ENCODE data around the gene TROAP.

DNA sequence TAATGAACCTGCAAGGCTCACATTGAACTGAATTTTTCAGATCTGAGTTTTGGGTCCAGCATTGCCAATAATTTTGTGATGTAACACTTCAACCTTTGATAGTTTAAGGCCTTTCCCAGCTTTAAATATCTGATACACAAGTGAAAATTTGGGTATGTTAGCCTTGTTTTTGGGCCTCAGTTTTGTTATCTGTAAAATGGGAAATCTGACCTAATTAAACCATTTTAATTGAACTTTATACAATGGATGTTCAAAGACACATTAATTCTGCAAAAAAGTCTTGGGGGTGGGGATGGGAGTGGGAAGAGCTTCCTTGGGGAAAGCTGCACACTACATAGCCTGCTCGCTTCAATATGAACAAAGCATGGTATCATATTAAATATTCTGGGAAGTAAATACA, 39.0 kb downstream of the TROAP start:
- TF ChIP-seq POLR2A (IDR thresholded peaks at IDR 0.05; ENCODE audit: low read length) (no peak), GATA1 (IDR thresholded peaks at IDR 0.05; ENCODE audit: low read depth, low read length) (no peak)

Data from erythroblast (primary cell).